Dedifferentiated amniotic fluid mesenchymal stem cell (primary cell): ENCODE measurements around the gene GLDC.

Source experiments
- DNase-seq: peaks from one replicate; pipeline ENCODE4 v3.0.0-alpha.2; 2016; ENCODE audit errors: extremely low spot score

GLDC gene

DNA sequence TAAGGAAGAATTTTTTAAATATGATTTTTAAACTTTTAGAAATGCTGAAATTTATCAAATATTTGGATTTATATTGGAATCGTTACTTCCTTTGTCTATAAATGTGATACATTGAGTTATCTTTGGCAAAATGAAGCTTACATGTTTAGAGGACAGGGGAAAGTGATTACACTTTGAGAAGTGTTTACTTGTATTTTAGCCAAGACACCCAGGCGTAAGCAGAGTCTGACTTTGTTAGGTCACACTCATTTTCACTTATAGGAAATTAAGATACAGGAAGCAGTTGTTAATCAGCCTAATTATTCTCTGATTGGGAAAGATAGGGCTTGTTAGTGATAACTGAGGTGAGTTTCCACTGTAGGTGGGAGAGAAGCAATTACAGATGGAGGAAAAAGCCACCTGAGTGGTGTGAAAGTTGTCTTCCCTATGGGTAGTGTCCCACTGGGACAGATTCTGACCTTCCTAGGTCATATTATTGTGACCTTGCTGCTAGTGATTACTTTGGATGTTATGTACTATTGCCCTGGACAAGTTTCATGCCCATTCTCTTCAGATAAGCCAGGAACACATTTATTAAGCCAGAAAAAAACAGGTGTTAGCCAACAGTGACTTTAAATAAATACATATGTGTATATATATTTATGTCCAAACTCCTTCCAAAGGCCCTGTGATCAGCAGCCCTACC, 143.9 kb downstream of the GLDC start:
- no peak for DNase-seq

DNA sequence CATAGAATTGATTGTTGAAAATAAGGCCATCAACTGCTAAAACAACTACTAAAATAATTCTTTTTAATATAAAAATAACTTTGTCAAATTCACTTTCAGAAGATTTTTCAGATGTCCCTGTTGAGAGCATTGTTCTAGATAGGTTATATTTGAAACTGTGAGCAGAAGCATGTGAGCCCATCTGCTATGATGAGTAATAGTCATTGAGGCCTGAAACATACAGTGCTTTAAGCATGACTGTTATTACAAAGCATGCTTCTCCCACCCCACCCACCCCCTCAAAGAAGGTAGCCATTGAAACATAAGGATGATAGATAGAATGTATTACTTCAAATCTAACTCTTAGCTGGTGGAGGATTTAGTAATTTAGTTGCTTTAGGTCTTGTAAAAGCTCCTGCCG, 146.5 kb downstream of the GLDC start:
- peak; percentile 68 for DNase-seq

DNA sequence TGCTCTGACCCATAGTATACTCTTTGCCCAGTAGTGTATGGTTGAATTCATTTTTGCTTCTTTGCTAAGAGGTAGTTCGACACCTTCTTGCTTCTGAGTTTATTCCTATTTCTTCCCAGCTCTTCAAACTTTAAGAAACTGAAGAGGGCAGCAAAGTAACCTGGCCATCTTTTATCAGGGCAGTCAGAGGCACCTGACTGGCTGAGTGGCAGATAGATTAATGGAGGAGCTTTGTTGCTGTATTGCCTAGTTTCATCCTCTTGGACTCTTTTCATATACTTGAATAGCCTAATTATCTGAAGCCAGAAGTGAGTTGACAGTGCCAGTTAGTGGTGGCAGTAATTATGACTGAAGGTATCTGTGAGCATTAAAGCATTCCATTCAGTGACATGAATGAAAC, 150.1 kb downstream of the GLDC start:
- DNase-seq = no peak

DNA sequence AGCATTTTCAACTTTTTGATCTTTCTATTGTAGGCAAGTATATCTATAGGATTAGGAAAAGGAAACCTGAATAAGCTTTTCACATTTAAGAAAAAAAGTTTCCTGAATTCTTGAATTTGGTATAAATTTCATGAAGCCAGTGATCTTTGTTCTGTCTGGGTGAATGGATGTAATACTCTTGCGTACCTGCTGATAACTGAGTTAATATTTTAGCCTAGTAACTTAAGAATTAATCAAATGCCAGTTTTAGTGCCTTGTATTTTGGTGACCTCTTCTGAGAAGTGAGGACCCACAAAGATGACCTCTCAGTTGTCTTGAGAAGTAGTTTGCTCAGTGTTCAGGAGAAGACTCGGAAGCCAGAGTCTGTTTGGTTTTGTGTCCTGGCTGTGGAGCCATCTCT, 154.7 kb downstream of the GLDC start:
- DNase-seq = no peak

DNA sequence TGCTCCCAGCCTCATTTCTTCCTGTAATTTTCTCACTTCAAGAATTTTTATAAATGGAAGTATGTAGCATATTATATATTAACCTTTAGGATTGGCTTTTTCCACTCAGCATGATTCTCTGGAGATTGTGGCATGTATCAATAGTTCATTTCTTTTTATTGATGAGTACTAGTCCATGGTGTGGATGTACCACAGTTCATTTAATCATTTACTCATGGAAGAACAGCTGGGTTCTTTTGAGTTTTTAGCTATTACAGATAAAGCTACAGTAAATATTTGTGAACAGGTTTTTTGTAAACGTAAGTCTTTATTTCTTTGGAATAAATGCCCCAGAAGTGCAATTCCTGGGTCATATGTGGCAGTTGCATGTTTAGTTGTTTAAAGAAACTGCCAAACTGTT, 156.4 kb downstream of the GLDC start:
- no peak for DNase-seq

DNA sequence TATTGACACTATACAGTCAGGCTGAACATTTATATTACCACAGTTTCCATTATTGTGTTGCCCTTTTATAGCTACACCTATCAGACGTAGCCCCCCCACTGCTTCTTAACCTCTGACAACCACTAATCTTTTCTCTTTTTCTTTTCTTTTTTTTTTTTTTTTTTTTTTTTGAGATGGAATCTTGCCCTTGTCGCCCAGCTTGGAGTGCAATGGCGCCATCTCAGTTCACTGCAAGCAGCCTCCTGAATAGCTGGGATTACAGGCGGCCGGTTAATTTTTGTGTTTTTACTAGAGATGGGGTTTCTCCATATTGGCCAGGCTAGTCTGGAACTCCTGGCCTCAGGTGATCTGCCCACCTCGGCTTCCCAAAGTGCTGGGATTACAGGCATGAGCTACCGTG, 157.1 kb downstream of the GLDC start:
- DNase-seq = no peak

DNA sequence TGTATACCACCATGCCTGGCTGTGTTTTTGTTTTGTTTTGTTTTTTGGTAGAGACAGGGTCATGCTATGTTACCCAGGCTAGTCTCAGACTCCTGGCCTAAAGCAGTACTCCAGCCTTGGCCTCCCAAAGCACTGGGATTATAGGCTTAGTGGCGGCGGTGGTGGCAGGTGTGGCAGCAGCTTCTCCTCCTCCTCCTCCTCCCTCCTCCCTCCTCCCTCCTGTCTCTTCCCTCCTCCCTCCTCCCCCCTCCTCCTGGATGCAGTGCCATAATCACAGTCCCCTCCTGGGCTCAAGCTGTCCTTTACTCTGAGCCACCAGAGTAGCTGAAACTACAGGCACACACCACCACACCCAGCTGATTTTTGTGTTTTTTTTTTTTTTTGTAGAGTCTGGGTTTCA, 161.3 kb downstream of the GLDC start:
- no peak for DNase-seq
